ENCODE data around the gene DTD1.

DNA sequence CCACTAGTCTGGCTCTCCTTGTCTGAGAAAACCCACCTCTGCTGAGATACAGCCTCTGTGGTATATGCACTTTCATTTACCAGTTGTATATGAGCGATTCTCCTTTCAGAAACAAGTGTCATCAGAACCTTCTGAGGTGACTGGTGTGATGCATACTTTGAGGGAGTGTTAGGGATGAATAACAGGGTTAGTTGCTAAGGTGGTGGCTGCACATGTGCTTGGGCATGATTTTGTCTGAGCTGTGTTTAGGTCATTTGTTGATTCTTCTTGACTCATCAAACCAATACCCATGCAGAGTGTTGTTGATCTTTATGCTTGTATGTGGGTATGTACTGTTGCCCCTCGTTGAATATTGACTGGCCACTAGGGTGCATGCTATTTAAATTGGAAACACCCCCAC, 25.7 kb downstream of the DTD1 start:
- TF ChIP-seq POLR2A (IDR thresholded peaks at IDR 0.05) = no peak
- TF ChIP-seq, protein P1, sequence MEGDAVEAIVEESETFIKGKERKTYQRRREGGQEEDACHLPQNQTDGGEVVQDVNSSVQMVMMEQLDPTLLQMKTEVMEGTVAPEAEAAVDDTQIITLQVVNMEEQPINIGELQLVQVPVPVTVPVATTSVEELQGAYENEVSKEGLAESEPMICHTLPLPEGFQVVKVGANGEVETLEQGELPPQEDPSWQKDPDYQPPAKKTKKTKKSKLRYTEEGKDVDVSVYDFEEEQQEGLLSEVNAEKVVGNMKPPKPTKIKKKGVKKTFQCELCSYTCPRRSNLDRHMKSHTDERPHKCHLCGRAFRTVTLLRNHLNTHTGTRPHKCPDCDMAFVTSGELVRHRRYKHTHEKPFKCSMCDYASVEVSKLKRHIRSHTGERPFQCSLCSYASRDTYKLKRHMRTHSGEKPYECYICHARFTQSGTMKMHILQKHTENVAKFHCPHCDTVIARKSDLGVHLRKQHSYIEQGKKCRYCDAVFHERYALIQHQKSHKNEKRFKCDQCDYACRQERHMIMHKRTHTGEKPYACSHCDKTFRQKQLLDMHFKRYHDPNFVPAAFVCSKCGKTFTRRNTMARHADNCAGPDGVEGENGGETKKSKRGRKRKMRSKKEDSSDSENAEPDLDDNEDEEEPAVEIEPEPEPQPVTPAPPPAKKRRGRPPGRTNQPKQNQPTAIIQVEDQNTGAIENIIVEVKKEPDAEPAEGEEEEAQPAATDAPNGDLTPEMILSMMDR (IDR thresholded peaks at IDR 0.05) = no peak
